Measurements from ENCODE around the gene VSNL1. TPM values are rescaled to one million over a fixed set of nuclear protein-coding genes. Genes with fewer than 3 reads are reported as not detected.

Gene VSNL1
- total RNA-seq, 1 experiment from 2014 or later = 2.1 TPM

DNA sequence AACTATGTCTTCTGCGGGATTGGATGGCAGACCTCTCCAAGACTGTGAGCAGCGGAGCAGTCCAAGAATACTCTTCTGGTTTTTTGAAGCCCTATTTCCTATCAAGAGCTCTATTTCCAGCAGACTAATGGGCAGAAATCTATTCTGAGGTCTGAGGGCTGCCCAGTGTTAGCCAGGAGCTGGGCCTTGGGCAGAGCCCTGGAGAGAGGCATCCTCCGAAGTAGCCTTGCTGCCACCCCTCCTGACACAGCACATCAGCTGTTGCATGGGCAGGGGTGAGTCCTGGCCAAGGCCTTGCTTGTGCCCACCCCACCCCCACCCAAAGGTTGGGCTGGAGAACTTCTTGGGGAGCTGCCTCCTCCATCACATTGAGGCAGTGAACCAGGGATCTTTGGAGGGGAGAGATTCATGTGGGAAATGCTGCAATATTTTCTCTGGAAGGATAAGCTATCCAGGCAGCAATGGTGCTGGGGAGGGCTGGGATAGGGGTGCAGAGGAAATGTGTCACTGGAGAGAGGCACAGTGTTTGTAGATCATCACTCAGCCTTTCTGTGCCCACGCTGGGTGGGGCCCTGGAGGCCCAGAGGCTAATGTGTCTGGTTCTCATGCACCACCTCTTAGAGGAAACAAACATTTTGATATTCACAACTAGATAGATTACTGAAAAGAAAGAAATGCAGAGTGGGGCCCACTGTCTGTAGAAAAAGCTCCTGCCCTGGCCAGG lies 104.7 kb downstream of the VSNL1 start:
- DNase-seq (ENCODE audit: low read depth) = peak; percentile 66

DNA sequence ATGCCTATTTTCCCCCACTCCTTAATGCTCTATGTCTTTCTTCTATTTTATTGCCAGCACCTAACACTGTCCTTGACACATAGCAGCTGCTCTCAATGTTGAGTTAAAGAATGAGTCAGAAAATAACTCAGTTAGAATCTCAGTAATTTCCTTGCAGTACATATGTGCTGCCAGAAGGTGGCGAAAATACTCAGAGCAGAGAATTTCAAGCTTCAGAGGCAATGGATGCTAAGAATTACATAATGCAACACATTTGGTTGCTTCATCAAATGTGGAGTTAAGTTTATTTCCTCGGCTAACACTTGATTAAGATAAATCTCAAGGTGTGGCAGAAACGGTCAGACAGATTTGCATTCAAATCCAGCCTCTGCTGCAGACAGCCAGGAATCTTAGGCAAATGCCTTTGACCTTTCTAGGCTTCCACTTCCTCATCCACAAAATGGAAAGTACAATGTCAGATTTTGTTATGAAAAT lies 105.6 kb downstream of the VSNL1 start:
- peak; percentile 68 for DNase-seq (ENCODE audit: low read depth)

DNA sequence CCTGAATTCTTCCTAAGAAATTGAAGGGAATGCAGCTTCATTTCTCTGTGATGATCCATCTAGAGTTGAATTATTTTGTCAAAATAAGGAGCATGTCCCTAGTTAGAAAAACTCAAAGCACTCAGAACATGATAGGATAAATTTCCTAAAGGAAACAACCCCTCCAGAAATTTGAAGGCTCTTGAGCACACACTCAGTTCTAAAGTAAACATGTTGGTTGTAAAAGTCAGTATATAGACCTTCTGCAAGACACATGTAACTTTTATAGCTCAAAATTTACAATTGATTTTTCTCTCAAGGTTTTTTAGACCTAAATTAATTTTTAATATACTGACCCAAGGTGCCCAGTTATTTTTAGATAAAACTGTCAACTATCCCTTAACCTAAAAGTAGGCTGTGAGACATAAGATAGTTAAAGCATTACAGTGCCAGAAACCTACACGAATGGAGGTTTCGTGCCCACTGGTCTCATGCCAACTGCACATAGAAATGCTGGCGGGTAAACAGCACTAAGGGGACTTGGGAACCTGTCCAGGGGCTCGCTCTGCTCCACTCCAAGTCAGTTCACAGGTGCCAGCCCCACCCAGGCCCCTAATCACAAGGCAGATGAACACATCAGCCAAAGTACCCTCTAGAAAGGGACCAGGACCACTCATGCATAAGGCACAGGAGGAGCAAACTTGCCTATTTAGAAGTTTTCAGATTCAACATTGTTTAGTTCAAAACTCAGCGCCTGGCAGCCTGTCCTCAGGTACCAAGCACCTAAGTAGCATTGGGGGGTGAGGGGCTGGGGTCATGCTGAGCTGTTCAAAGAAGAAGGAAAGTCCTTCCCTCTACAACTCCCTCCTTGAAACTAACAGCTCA lies 106.6 kb downstream of the VSNL1 start:
- DNase-seq (ENCODE audit: low read depth) = no peak

DNA sequence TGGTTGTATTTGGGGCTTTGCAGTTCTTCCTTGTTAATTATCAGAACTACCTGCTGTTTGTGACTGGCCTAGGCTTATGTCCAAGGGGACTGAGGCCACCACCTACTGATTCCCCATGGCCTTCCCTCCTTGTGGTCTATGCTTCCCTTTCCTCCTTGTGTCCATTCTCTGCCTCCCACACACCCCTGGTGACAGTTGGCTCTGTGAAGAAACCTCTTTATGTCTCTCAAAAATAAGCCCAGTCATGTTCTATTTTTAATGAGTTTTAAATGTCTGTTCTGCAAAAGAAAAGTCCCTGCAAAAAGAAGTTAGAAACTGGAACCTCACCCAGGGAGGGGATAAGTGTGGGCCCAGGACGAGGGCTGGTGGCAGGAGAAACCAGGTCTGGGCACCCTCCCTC lies 108.1 kb downstream of the VSNL1 start:
- DNase-seq (ENCODE audit: low read depth) = no peak

DNA sequence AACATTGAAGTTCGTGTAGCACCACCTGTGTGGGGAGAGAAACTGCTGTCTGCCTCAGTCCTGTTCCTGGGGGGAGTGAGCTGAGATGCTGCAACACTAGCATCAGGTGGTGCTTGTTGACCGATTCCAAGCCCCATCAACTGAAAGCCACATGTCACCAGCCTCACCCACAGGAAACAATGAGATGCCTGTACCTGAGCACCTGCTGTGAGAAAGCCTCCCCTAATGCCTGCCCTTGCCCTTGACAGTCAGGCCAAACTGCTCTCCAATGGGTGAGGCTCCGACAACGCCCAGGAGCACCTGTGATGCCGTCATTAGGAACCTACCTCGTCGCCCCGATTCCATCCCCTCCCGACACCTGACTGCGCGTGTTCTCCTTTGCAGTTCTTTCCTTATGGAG lies 108.5 kb downstream of the VSNL1 start:
- DNase-seq (ENCODE audit: low read depth) = no peak

DNA sequence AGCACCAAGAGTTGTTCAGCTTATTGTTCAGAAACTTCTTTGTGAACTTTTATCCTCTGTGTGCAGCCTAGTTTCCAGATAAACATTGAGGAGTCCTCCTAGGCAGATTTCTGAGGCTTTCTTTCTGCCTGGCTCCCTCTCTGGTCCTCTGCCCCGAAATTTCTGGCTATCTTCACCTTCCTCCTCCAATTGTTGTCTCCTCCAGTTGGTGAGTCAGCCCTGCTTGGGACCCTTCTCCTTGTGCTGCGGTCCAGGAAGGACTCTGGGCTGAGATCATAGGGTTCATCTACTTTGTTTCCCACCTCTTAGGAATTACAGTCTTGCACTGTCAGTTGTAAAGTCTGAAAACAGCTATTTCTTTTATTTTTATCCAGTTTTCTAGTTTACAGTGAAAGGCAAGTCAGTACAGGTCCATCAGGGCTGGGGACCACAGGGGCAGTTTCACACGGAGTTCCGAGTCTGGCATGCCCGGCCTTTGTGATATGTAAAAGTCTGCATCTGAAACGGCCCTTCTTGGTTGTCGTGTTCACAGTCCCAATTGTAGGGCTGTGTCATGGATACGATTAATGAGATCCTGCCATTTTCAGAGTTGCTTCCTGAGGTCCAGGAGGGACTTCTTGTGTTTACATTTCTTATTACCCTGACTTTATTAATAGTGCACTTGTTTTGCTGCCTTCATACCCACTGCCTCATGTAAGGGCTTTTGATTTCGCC lies 112.3 kb downstream of the VSNL1 start:
- no peak for DNase-seq (ENCODE audit: low read depth)

DNA sequence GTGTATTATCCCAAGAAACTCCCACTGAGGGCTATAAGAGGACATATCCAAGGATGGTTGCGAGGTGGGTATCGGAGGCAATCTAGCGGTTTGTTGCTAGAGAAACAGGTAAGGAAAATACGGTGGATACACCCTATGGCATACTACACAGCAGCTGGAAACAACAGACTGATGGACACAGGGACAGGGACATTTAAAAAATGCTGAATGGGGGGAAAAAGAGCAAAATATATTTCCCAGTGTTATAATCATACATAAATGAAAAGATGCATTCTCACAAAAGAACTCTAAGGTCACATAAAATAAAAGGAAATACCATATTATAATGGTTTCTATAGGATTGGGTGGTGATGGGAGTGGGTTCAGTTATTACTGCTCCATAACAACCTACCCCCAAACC lies 117.3 kb downstream of the VSNL1 start:
- no peak for DNase-seq (ENCODE audit: low read depth)

DNA sequence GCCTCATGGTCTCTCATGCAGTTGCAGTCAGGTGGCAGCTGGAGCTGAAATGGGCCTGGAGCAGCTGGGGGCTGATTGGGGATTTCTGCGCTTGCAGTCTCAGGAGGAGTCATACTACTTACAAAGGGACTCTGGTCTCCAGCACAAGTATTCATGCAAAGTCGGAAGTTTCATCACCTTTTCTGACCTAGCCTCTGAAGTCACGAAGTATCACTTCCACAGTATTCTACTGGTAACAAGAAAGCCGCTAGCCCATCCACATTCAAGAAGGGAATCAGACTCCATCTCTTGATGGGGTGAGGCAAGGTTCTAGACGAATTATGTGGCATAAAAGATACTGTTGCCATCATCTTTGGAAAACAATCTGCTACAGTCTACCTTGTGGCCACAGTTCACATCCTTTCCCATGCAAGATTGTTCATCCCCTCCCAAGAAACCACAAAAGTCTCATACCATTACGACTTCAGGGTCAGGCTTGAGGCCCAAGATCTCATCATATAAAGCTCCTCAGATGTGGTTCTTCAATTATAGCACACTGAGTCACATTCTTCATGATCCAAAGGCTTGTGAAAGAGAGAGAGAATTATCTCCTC lies 117.9 kb downstream of the VSNL1 start:
- no peak for DNase-seq (ENCODE audit: low read depth)

DNA sequence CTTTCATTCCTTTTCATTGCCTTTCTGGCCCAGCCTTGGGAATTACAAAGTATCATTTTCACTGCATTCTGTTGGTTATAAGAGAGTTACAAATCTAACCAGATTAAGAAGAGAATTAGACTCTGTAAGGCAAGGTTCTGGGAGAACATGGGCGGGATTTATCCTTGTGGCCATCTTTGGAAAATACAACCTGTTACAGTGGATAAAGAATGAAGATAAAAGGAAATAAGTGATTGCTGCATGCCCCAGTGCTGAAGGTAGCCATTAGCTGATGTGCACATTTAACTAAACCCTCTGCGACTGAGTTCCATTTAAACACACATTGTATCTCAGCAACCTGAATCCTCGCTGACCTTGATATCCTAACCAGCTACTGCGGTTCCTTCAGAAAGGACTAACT lies 119.7 kb downstream of the VSNL1 start:
- DNase-seq (ENCODE audit: low read depth) = no peak

DNA sequence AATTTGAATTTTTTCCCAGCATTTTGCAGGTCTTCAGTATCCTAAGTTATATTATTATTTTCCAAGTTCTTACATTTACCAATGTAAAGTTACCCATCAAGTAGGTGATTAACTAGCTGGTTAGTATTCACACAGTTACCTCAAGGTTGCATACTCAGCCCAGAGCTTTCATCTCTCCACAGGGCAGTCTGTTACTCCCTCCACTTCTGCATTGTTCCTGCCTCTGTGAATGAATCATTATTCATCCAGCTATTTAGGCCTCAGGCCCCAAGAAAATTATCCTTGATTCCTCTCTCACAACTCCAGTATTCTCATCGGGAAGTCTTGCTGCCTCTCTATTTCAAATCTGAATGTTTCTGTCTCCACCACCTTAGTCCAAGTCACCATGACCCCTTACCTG lies 121.0 kb downstream of the VSNL1 start:
- no peak for DNase-seq (ENCODE audit: low read depth)

DNA sequence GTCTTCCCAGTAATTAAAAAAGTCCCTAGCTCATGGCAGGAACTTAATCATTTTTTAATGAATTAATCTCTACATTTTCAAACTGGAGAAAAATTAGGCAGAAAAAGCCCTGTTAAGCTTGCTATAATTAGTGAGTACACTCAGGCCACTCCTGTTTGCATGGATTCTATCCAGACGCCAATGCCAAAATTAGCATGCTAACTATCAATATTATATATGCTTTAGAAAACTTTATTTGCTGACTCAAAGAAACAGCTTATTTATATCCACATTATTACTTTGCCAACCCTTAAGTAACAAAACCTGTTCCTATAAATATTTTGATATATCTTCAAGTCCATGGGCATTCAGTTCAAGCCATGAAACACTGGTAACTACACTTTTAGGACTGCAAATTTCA lies 122.2 kb downstream of the VSNL1 start:
- no peak for DNase-seq (ENCODE audit: low read depth)

DNA sequence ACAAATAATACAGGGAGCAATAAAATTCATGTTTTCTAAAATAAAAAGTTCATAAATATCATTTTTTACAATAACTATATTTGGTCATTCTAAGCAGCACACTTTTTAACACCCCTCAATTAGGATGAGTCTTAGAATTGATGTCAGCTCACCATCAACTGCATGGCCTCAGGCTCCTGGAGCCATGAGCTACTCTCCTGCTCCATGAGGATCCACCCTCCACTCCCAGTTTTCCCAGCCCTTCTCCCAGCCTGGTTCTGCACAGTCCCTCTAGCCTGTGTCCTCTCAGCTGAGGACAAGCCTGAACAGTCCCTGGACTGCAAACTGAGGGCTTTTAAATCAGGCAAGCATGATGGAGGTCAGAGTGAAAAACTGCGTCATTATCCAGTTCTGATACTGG lies 124.0 kb downstream of the VSNL1 start:
- no peak for DNase-seq (ENCODE audit: low read depth)

DNA sequence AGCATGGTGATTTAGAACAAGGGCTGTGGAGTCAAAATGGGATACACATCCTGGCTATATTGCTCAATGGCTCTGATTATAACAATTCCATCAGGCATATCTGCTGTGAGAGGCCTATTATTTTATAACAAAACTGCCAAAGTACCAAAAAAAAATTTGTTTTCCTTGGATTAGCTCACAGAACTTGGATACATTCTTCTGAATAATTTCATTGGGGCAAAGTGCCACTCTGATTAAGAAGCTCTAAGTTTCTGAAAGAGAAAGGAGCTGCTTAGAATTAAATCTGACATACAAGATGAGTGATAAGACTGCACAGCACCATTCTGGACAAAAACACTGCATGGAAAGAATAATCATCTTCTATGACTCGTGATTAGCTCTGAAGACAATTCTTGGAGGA lies 127.4 kb downstream of the VSNL1 start:
- DNase-seq (ENCODE audit: low read depth) = no peak

DNA sequence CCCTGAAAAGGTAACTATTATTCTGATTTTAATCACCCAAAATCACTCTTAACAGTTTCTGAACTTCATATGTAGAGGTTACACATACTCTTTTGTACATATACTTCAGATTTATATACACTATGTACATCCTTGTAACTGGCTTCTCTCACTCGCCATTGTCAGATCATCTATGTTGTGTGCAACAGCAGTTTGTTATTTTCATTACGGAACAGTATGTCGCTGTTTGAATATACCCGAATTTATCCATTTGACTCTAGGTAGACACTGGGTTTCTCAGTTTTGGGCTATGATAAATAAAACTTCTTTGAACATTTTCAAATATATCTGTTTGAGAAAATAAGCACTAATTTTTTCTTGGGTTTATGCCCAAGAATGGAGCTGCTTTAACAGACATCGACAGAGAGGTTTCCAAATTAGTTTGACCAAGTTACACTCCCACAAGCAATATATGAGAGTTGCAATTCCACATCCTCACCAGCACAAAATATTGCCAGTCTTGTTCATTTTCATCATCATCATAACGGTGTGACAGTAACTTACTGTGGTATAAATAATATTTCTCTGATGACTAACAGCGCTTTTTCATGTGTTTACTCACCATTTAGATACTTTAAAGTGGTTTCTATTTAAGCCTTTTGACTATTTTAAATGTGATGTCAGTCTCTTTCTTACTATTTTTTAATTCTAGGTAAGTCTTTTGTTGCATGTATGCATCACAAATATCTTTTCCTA lies 132.3 kb downstream of the VSNL1 start:
- no peak for DNase-seq (ENCODE audit: low read depth)

DNA sequence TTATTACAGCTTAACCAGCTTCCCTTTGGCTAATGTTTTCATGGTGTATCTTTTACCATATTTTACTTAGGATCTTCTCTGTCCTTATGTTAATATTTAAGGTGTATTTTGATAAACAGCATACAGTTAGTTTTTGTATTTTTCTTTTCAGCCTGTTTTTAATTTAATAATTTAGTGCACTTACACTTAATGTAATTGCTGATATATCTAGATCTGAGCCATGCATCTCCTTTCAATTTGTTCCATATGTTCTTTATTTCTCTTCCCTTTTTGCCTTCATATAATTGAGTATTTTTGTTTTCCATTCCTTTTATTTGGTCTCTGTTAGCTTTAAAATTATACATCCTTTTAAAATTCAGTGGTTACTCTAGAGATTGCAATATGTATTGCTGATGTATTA lies 134.3 kb downstream of the VSNL1 start:
- DNase-seq (ENCODE audit: low read depth) = no peak

DNA sequence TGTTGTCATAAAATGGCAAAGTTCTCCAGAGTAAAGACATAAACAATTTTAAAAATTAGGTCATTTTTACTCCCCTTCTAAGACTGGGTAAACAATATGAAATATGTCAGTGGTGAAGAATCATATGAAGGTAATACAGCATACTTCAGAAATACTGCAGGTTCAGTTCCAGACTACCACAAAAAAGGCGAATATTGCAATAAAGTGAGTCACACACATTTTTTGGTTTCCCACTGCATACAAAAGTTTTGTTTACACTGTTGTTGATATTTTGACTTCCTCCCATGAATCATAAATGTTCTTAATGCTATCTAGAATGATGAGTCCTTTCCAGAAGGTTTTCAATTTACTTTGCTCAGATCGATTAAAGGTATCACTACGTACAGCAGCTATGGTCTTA lies 139.6 kb downstream of the VSNL1 start:
- no peak for DNase-seq (ENCODE audit: low read depth)

DNA sequence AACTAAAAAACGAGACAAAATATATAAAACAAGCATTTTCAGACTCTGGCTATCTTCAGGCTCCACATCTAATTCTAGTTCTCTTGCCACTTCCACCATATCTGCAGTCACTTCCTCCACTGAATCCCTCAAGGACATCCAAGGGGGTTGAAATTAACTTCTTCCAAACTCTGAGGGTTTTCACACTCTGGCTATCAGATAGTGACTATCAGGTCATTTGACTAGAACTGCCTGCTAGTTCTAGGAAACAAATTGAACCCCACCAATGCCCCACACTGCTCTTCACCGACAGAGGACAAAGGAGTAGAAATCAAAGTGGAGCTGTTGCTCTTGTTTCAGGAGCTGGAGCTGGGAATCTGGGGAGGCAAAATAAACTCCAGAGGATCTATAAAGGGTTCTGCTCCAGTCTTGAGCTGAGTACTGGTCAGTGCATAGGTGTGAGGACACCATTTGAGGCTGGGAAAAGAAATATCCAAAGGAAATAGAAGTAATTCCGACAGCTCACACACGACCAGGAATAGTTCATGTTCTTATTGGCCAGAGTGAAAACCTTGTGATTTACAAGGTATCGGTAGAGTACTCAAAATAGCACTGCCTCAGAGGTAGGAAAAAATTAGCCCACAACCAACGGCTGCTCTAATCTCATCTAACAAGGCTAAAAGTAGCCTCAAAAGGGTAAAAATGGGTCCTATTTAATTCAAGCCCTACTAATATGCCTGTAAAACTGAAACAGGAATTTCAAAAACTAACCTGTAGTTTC lies 141.8 kb downstream of the VSNL1 start:
- no peak for DNase-seq (ENCODE audit: low read depth)

DNA sequence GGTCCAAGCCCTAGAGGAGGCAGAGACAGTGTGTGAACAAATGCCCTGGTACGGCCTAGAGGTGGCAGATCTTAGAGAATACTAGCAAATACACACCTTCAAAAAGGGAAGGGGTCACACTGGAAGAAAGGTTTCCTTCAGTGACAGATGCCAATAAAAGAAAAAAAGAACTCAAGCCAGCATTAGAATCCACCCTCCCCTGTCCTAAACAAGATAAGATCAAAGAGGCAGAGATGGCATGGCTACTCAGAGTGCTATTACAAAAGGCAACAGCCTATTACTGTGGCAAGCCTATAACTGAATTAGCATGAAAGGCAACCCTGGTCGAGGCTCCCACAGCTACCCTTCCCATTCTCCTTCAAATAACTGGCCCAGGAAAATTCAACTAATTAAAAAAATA lies 143.5 kb downstream of the VSNL1 start:
- DNase-seq (ENCODE audit: low read depth) = no peak

DNA sequence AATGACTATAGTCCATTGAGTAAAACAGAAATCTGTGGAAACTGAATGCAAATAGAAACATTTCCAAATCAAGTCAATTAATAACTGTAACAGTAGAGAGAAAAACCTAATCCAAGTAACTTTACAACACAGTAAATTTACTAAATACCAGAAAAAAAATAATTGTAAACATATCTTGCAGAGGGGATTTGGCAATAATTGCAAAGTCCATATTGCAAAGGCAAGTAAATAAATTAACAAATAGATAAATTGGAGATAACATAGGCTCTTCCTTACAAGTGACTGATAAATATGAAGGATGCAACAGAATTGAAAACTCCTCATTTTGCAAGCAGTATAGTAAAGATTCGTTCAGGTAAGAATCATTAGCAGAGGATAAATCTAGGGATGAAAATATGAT lies 148.1 kb downstream of the VSNL1 start:
- DNase-seq (ENCODE audit: low read depth) = no peak

DNA sequence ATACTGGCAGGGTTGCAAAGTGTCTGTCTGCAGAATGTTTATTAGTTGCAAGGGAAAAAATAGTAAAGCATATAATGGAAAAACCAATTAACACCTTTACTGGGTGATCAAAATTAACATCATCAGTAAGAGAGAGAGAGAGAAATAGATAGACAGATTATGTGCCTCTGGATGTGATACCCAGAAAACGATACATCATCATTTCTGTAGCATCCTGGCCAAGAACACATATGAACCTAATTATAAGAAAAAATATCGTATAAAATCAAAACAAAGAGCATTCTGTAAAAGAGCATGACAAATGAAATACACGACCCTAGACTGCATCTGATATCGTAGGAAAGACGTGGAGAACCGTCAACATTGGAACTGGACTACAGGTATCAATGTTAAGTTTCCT lies 148.5 kb downstream of the VSNL1 start:
- DNase-seq (ENCODE audit: low read depth) = no peak

DNA sequence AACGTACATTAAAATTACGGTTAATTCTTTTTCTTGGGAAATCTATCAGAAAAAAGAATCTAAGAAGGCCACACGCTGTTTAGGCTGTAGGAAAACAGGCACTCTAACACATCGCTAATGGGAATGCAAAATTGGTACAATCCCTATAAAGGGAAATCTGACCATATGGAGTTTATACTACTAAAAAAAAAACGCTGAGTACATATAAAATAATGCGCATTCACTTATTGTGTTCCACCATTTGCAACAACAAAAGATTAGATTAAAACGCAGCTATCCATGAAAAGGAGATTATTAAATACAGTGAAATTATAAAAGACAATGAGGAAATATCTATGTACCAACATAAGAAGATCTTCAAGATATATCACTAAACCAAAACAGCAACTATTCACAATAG lies 150.3 kb downstream of the VSNL1 start:
- DNase-seq (ENCODE audit: low read depth) = no peak
